HG02610 (cell line): ENCODE data around the gene FAM20B.
"Not testable (repeated sequence)": the region's sequence is repeated elsewhere in the genome, so short reads cannot be mapped to it uniquely, and the experiment has no call there.

ENCODE experiments used
- ATAC-seq: cut with Tn5 transposase; IDR thresholded peaks from one replicate; pipeline ENCODE4 v1.9.1; 2021; ENCODE audit warnings: mild to moderate bottlenecking, moderate library complexity; ENCODE audit not compliant: unreplicated experiment

Gene FAM20B

GRCh38 chr1:179025125-179025974 lies at the start of gene FAM20B:
Gene FAM20B, plus strand, starts transcription at chr1:179025894. Its CDS starts 17,954 bp downstream, at chr1:179043848.
- ATAC-seq, result peak; percentile 91

GRCh38 chr1:178976541-178976940 lies 49.2 kb upstream of the FAM20B start:
- ATAC-seq, result no peak

- ATAC-seq, result no peak
These were observed 39.5 kb upstream of the FAM20B start for GRCh38 chr1:178986204-178986603.

- ATAC-seq, result not testable (repeated sequence)
These were observed 37.5 kb upstream of the FAM20B start for GRCh38 chr1:178988198-178988597.

- ATAC-seq, result no peak
These were observed 32.1 kb upstream of the FAM20B start for GRCh38 chr1:178993559-178993958.

- no peak for ATAC-seq
These were observed 28.3 kb upstream of the FAM20B start for GRCh38 chr1:178997428-178997827.

- ATAC-seq, result no peak
These were observed 27.4 kb upstream of the FAM20B start for GRCh38 chr1:178998295-178998694.

GRCh38 chr1:178999061-178999460 lies 26.6 kb upstream of the FAM20B start:
- ATAC-seq, result no peak

GRCh38 chr1:179001451-179001850 lies 24.2 kb upstream of the FAM20B start:
- ATAC-seq, result no peak

- not testable (repeated sequence) for ATAC-seq
These were observed 23.6 kb upstream of the FAM20B start for GRCh38 chr1:179002064-179002463.

- ATAC-seq, result peak; percentile 75
These were observed 22.9 kb upstream of the FAM20B start for GRCh38 chr1:179002552-179003345.

- no peak for ATAC-seq
These were observed 22.1 kb upstream of the FAM20B start for GRCh38 chr1:179003512-179004066.

GRCh38 chr1:179007233-179007632 lies 18.5 kb upstream of the FAM20B start:
- no peak for ATAC-seq

- no peak for ATAC-seq
These were observed 15.0 kb upstream of the FAM20B start for GRCh38 chr1:179010671-179011070.

- ATAC-seq, result no peak
These were observed 13.7 kb upstream of the FAM20B start for GRCh38 chr1:179012038-179012437.

GRCh38 chr1:179014123-179014522 lies 11.6 kb upstream of the FAM20B start:
- no peak for ATAC-seq

- ATAC-seq, result no peak
These were observed 10.3 kb upstream of the FAM20B start for GRCh38 chr1:179015396-179015795.

GRCh38 chr1:179016706-179017382 lies 8.8 kb upstream of the FAM20B start:
- ATAC-seq, result no peak

- ATAC-seq, result no peak
These were observed 8.0 kb upstream of the FAM20B start for GRCh38 chr1:179017383-179018326.

- ATAC-seq, result no peak
These were observed 3.8 kb upstream of the FAM20B start for GRCh38 chr1:179021873-179022272.
